GM19035 (cell line): ENCODE results near the gene THNSL1.
"Not testable (repeated sequence)": the region's sequence is repeated elsewhere in the genome, so short reads cannot be mapped to it uniquely, and the experiment has no call there.

ENCODE experiments used
- ATAC-seq: cut with Tn5 transposase; IDR thresholded peaks from one replicate; pipeline ENCODE4 v1.9.1; 2021; ENCODE audit not compliant: unreplicated experiment

THNSL1 gene

GRCh38 chr10:25016376-25017153 is at the start of gene THNSL1:
Gene THNSL1, plus strand, starts transcription at chr10:25016612. Its CDS starts 6,612 bp downstream, at chr10:25023224.
- peak; percentile 98 for ATAC-seq

DNA sequence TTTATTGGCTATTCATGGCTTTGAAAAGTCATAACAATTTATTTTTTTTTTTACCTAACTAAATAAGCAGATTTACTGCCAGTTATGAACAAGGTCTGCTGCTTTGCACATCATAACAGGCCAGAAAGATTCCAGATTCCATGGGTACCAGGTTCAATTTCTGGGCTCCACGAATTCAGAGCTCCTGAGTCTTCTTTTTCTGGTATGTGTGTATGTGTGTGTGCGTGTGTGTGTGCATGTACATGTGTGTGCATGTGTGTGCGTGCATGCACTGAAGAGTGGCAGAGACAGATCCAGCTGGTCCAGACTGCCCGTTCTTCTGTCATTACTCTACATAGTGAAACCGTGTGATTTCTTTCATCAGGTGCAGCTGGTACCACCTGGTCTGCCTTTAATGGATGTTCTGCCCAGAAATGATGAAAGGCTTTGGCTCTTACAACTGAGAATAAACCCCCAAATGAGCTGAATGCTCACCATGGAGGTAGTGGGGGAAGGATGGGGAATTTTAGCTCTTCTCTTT is 49.4 kb upstream of the THNSL1 start:
- ATAC-seq: no peak

GRCh38 chr10:24968349-24968748 is 48.1 kb upstream of the THNSL1 start:
- ATAC-seq: no peak

DNA sequence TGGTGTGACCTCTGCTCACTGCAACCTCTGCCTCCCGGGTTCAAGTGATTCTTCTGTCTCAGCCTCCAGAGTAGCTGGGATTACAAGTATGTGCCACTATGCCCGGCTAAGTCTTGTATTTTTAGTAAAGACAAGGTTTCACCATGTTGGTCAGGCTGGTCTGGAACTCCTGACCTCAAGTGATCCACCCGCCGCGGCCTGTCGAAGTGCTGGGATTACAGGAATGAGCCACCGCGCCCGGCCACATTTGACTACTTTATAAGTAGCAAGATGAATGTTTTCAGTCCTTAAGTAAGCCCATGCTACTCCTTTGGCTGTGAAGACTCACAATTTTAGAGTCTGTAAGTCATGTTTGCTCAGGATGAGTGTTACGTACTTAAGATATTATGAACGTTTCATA is 47.5 kb upstream of the THNSL1 start:
- not testable (repeated sequence) for ATAC-seq

DNA sequence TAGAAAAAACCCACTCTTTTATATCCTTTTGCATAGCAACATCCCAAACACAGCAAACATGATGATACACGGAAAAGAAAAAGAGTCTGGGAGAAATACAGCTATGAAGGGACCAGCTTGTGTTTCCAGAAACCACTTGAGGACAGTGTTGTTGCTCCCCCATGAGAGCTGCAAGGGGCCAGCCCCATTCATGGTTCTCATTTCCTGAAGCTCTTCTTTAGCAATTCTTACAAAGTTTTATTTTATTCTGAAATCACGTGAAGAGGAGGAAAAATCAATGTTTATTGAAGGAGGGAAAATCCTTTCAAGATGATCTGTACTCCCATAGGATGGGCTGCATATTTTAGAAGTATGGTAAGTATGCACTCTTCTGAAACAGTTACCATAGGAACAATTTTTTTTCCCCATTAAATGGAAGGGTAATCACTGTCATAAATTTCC is 46.6 kb upstream of the THNSL1 start:
- ATAC-seq: no peak

DNA sequence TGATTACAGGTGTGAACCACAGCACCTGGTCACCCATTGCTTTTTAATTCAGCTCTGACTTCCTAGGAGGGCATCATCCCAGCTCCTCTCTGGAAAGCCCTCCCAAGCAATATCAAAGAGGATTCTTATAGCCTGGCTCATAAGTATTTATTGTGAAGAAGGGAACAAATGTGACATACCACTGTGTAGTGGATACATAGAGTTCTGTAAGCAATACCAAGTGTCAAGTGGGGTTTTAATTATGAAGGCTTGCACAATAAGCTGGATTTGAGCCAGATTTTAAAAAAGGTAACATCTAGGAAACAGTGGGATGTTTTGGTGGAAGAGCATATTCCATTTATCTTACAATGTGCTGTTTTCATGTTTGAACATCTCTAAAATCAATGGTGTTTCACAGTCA is 45.0 kb upstream of the THNSL1 start:
- no peak for ATAC-seq

DNA sequence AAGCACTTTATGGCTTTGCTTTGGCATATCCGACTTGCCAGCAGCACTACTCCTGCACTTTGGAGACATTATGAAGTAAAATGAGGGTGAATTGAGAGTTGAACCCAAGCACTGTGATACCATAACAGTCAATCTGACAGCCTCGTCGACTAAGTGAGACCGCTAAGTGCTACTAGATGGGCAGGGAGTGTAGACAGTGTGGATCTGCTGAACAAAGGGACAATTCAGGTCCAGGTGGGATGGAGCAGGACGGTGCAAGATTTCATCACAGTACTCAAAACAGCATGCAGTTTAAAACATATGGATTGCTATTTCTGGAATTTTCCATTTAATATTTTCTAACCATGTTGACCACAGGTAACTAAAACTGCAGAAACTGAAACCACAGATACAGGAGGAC is 43.2 kb upstream of the THNSL1 start:
- no peak for ATAC-seq

GRCh38 chr10:24974976-24975375 is 41.4 kb upstream of the THNSL1 start:
- no peak for ATAC-seq

- no peak for ATAC-seq
These were observed 36.7 kb upstream of the THNSL1 start for GRCh38 chr10:24979685-24980084.

DNA sequence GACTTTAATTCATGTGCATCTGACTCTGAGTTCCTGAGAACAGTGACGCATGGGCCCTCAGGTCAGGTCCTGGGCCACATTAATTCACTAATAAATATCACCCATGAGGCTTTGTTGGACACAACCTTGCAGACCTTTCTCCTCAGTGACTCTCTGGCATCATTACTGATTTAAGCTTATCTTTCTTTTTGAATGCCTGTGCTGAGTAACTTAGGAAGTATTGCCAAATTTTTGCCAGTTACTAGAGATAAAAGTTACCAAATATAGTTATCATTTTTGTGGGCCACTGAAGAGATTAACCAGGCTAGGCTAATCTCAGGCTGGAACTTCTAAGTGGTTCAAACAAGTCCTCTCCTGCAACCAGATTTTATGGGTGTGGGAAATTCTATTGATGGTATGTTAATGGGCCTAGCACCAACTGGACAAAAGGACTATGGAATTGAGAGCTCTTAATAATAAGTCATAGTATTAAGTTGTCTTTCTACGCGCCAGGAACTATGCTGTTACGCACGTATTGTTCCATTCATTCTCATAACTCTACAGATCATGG is 35.2 kb upstream of the THNSL1 start:
- no peak for ATAC-seq

GRCh38 chr10:24982319-24983112 is 33.9 kb upstream of the THNSL1 start:
- peak; percentile 59 for ATAC-seq

DNA sequence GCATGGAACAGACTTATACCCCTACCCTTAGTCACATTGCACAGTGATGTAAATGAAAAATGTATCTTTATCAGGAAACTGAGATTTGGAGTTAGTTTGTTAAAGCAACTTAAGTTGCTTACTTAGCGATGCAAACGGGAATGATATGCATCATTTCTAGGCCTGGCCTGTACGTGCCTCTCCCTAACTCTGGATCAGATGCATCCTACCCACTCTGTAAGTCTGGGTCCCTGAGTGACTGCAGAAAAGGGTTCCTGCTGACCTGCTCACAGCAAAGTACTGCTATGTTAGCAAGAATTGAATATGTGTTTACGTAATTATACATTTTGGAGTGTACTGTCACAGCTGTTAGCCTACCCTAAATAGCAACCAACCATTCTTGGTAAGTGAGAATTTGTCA is 33.3 kb upstream of the THNSL1 start:
- no peak for ATAC-seq

- no peak for ATAC-seq
These were observed 32.5 kb upstream of the THNSL1 start for GRCh38 chr10:24983946-24984345.

- no peak for ATAC-seq
These were observed 31.5 kb upstream of the THNSL1 start for GRCh38 chr10:24984906-24985305.

DNA sequence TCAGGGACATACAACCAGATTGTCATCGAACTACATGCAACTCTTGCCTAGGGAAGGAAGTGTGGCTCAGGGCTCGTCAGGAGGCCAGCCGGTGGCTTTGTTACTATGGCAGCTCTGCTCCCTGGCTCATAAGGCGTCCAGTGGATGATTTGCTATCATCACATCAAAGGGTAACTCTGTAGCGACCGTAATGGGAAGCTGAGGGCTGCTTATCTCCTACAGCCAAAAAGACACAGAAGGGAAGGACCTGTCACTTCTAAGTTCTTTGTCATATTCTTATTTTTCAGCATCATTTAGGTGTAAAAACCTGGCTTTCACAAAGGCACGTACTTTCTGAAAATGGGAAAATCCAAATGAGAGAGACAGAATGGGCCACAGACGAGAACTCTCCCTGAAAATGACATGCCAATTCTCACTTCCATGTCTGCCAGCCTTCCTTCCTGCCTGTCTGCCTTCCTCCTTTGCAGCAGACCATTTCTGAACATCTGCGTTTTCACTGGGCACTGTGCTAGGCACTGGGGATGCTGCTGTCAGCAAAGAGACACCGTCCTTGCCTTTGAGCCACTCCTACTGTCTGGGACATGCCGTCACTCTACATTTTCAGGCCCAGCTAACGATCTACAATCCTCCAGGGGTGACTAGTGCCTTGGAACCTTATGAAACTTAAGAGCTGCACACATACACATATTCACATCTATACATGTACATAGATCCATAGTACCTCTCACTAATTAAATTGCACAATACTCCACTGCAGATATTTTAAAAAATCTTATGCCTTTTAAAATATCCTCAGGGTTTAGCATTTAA is 27.4 kb upstream of the THNSL1 start:
- ATAC-seq: no peak

DNA sequence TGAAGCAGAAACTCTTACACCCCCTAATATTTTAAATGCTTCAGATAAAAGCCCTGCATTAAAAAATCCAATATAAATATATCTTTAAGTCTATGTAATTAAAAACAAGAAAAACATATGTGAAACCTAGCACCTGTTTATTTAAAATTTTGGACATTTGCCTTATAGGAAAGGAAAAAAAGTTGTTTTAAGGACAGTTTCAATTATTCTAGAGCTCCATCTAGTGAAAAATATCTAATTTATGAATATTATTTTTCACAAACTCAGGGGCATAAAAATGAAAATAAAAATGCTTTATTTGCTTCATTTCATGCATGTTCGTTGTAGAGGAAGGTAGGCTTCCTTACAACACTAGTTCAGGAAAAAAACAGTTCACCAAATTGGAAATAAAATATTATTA is 26.5 kb upstream of the THNSL1 start:
- no peak for ATAC-seq

- no peak for ATAC-seq
These were observed 25.1 kb upstream of the THNSL1 start for GRCh38 chr10:24991298-24991697.

DNA sequence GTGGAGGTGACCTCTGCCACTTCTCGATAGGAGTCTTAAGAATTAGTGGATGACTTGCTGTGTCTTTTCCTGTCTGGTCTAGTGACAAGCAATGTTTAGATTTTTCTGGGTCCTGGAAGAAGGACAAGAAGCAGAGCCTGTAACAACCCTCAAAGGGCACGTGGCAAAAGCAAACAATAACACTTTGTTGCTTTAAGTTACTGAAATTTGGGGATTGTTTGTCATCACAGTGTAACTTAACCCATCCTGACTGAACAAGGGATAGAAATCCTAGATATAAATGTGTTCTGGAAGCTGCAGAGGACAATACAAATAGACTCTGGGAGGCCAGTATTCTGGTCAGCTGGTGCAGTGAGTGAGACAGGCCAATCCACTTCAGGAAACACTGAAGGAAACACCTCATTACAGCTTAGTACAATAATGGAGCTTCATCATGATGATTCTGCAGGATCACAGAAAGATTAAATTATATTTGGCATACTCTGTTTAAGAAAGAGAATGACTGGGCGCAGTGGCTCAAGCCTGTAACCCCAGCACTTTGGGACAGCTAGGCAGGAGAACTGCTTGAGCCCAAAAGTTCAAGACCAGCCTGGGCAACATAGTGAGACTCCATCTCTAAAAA is 23.8 kb upstream of the THNSL1 start:
- ATAC-seq: no peak

GRCh38 chr10:24993237-24993958 is 23.0 kb upstream of the THNSL1 start:
- no peak for ATAC-seq

- ATAC-seq: no peak
These were observed 21.3 kb upstream of the THNSL1 start for GRCh38 chr10:24995072-24995471.
